Neural cell (in vitro differentiated cells): ENCODE data around the gene FXYD2.

Experiments used
- EZH2 ChIP-seq: fragments of 200-600, 300-800 bp; shearing (Covaris generic), sonication (generic); IDR thresholded peaks from 2 replicates; pipeline ENCODE4 v1.6.1; 2014; ENCODE audit warnings: antibody characterized with exemption, low read length, borderline replicate concordance, mild to moderate bottlenecking; ENCODE audit not compliant: insufficient read depth, poor library complexity, severe bottlenecking
- POLR2AphosphoS5 ChIP-seq: IDR thresholded peaks from 2 replicates; pipeline ENCODE4 v1.6.1; 2012
- TF ChIP-seq, protein P1 (sequence below): fragments of 450-650 bp; IDR thresholded peaks from 2 replicates; pipeline ENCODE4 v1.5.1; 2014; ENCODE audit warnings: antibody characterized with exemption, mild to moderate bottlenecking, moderate library complexity; ENCODE audit not compliant: poor library complexity, severe bottlenecking

DNA sequence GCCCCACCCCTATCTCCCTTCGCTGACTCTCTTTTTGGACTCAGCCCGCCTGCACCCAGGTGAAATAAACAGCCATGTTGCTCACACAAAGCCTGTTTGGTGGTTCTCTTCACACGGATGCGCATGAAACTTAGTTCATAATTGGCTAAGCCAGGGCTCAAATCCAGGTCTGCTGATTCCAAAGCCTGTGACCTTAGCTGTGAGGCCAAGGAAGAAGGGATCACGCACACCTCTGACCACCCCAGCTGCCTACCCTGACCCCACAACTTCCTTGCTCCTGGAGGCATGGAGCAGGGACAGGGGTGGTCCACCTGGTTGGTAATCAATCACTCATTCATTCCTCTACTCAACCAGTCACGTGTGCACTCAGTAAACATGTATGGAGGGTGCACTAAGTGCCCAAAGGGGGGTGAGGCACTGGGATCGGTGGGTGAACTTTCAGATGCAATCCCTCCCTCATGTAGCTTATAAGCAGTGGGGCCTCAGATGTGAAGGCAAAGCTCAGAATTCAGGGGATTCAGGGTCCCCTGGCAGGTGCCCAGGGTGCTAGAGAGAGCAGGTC is 10.3 kb downstream of the FXYD2 start:
- TF ChIP-seq POLR2AphosphoS5: no peak
- TF ChIP-seq, protein P1, sequence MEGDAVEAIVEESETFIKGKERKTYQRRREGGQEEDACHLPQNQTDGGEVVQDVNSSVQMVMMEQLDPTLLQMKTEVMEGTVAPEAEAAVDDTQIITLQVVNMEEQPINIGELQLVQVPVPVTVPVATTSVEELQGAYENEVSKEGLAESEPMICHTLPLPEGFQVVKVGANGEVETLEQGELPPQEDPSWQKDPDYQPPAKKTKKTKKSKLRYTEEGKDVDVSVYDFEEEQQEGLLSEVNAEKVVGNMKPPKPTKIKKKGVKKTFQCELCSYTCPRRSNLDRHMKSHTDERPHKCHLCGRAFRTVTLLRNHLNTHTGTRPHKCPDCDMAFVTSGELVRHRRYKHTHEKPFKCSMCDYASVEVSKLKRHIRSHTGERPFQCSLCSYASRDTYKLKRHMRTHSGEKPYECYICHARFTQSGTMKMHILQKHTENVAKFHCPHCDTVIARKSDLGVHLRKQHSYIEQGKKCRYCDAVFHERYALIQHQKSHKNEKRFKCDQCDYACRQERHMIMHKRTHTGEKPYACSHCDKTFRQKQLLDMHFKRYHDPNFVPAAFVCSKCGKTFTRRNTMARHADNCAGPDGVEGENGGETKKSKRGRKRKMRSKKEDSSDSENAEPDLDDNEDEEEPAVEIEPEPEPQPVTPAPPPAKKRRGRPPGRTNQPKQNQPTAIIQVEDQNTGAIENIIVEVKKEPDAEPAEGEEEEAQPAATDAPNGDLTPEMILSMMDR: no peak
- no peak for TF ChIP-seq EZH2
